Measurements from ENCODE around the gene S1PR4.
"Not testable (repeated sequence)": the region's sequence is repeated elsewhere in the genome, so short reads cannot be mapped to it uniquely, and the experiment has no call there.

Gene S1PR4

GRCh38 chr19:3190470-3190770 is 11.9 kb downstream of the S1PR4 start:
- ChIA-PET CTCF (interaction anchor here (0.5 kb wide), 1 partner anchor 18 kb away, joined by 3 read pairs; no protein-coding TSS in a partner anchor), POLR2A (ENCODE audit: low non-redundant PET) (no interaction called here)
- DNase-seq (ENCODE audit: low spot score): no peak
- TF ChIP-seq, protein P1, sequence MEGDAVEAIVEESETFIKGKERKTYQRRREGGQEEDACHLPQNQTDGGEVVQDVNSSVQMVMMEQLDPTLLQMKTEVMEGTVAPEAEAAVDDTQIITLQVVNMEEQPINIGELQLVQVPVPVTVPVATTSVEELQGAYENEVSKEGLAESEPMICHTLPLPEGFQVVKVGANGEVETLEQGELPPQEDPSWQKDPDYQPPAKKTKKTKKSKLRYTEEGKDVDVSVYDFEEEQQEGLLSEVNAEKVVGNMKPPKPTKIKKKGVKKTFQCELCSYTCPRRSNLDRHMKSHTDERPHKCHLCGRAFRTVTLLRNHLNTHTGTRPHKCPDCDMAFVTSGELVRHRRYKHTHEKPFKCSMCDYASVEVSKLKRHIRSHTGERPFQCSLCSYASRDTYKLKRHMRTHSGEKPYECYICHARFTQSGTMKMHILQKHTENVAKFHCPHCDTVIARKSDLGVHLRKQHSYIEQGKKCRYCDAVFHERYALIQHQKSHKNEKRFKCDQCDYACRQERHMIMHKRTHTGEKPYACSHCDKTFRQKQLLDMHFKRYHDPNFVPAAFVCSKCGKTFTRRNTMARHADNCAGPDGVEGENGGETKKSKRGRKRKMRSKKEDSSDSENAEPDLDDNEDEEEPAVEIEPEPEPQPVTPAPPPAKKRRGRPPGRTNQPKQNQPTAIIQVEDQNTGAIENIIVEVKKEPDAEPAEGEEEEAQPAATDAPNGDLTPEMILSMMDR (conservative IDR thresholded peaks at IDR 0.05; ENCODE audit: low read depth): no peak
- H3K27ac ChIP-seq: peak overlapping the region; percentile 87; the same call in 1 of the 2 replicates

DNA sequence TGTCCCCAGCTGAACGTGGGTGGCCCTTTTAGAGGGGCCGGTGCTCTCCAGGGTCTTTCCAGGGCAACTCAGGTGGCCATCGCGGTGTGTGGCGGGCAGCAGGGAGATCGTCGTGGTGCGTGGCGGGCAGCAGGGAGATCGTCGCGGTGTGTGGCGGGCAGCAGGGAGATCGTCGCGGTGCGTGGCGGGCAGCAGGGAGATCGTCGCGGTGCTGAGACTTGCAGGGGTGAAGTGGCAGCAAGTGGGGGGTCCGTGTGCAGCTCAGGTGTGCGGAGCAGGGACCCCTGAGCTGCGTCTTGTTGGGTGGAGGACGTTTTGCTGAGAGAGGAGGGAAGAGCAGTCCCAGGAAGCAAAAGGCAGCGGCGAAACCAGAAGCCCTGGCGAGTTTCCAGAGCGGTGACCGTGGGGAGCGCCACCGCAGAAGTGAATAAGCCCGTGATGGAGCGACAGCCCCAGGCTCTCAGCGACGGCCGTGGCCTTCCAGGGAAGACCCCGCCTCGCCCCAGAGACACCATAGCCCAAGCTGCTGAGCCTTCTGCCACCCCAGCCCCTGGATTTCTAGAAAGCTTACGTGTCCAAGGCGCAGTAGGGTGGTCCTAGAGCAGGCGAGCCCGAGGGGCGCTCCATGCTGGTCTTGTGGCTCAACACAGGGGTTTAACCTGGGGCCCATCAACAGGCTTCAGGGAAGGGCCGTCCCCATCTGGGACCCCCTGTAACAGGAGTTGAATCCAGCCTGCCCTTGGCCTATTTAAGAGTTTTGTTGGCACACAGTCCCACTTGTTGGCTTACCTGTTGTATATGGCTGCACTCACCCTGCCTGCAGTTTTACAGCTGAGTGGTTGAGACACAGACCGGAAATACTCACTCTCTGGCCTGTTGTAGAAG is 12.6 kb downstream of the S1PR4 start:
- peak overlapping the region; percentile 8; the same call in 1 of the 2 replicates for H3K27ac ChIP-seq
- TF ChIP-seq, protein P1 (conservative IDR thresholded peaks at IDR 0.05; ENCODE audit: low read depth): no peak
- DNase-seq (ENCODE audit: low spot score): no peak
- ChIA-PET CTCF (interaction anchor here (0.5 to 0.8 kb wide), 2 partner anchors 17 to 33 kb away, joined by 3 read pairs; partner anchors contain the start of gene CELF5), POLR2A (ENCODE audit: low non-redundant PET) (no interaction called here)

DNA sequence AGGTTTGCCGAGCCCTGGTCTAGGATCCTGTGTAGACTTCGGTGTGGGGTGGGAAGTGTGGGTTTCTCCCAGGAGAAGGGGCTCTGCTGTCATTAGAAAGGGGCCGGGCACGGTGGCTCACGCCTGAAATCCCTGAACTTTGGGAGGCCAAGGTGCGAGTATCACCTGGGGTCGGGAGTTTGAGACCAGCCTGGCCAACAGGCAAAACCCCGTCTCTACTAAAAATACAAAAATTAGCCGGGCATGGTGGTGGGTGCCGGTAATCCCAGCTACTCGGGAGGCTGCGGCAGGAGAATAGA is 13.2 kb downstream of the S1PR4 start:
- DNase-seq (ENCODE audit: low spot score); POLR2A ChIA-PET (ENCODE audit: low non-redundant PET): not testable (repeated sequence)
- CTCF ChIA-PET: interaction anchor here (0.8 kb wide), 1 partner anchor 33 kb away, joined by 3 read pairs; the partner anchor contains the start of gene CELF5
- peak overlapping the region; percentile 8; the same call in 1 of the 2 replicates for H3K27ac ChIP-seq

DNA sequence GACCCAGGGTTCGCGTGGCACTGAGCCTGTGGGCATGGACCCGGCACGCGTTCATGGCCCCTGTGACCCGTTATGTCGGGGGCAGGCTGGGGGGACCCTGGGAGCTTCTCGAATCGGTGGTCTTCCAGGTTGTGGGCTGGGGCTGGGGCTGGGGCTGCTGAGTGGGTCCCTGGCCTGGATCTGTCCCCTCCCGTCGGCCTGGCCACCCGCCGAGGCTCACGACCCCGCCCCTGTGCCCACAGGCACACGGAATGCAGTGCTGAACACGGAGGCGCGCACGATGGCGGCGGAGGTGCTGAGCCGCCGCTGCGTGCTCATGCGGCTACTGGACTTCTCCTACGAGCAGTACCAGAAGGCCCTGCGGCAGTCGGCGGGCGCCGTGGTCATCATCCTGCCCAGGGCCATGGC is 13.7 kb downstream of the S1PR4 start:
- no peak for DNase-seq (ENCODE audit: low spot score)
- TF ChIP-seq, protein P1 (conservative IDR thresholded peaks at IDR 0.05; ENCODE audit: low read depth): no peak
- 0 out of 2 replicates have a peak overlapping the region, but pooled peaks have one; percentile 8 for H3K27ac ChIP-seq
- ChIA-PET POLR2A (ENCODE audit: low non-redundant PET) (no interaction called here), CTCF (interaction anchor here (0.8 kb wide), 1 partner anchor 32 kb away, joined by 3 read pairs; the partner anchor contains the start of gene CELF5)

DNA sequence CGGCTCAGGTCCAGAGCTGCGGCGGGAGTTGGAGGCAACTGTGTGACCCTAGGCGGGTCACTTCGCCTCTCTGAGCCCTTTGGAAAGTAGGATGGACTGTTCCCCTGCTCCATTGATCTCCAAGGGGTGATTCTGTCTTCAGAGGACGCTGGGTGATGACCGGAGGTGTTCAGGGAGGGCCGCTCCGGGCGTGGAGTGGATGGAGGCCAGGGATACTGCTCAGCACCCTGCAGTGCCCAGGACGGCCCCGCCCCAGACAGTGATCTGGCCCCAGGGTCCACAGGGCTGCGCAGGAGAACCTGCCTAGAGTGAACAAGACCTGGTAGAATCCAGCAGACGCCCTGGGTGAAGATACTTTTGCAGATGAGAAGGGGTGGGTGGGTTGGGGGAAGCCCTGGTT is 14.1 kb downstream of the S1PR4 start:
- ChIA-PET POLR2A (ENCODE audit: low non-redundant PET) (no interaction called here), CTCF (no interaction called here)
- no peak for DNase-seq (ENCODE audit: low spot score)
- TF ChIP-seq, protein P1 (conservative IDR thresholded peaks at IDR 0.05; ENCODE audit: low read depth): no peak
- H3K27ac ChIP-seq: no peak overlapping the region

DNA sequence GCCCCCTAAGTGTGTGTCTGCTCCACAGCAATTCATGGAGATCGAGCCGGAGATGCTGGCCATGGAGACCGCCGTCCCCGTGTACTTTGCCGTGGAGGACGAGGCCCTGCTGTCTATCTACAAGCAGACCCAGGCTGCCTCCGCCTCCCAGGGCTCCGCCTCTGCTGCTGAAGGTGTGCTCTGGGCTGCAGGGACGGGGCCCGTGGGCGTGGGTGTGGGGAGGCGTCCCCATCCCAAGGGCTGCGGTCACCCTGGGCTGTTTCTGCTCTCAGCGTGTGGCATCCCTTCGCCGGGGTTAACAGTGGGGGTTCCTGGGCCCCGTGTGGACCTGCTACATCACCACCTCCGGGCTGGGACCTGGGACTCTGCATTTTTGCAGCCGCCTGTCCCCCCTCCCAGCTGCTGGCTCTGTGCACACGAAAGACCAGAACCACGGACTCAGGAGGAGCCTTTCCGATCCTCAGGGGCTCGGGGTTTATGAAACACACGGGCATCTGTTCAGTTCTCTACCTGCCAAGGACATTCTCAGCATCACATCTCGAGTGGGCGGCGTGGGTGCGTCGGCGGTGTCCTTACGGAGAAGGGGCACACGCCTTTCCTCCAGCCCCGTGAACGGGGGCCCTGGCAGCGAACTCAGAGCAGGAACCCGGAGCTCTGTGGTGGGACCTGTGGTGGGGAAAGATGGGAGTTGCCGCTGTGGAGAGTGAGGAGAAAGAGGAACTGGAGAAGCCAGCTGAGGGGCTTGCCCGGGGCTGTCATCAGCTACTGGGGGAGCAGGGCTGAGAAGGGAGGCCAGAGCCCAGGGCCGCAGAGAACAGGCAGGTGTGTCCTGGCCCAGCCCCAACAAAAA is 14.9 kb downstream of the S1PR4 start:
- CTCF ChIA-PET: interaction anchor here (0.6 to 0.9 kb wide), 2 partner anchors 53 to 85 kb away, joined by 3 read pairs; no protein-coding TSS in a partner anchor
- DNase-seq (ENCODE audit: low spot score): no peak
- peak overlapping the region; percentile 23 for H3K27ac ChIP-seq
- TF ChIP-seq, protein P1 (conservative IDR thresholded peaks at IDR 0.05; ENCODE audit: low read depth): no peak
- POLR2A ChIA-PET (ENCODE audit: low non-redundant PET): no interaction called here
